Cardiac fibroblast (primary cell): ENCODE data around the gene MRPL37.

Experiments used
- DNase-seq, 2 donors: peaks; one replicate each; pipeline versions ENCODE4 v3.0.0 to v3.0.0-alpha.2; 2010; ENCODE audit warnings: low read depth in 2 of 2
- H3K4me3 ChIP-seq, 2 donors: replicated peaks in 1 of 2; 1 replicate in 1 of 2; 2 replicates in 1 of 2; pipeline ENCODE4 v1.5.1; 2011; ENCODE audit warnings: low read depth in 2 of 2, low read length in 2 of 2, mild to moderate bottlenecking in 2 of 2, moderate library complexity in 1 of 2
- CTCF ChIP-seq: IDR thresholded peaks from one replicate; pipeline ENCODE4 v1.5.1; 2011; ENCODE audit warnings: low read depth, mild to moderate bottlenecking, low read length, inconsistent platforms

MRPL37 gene

DNA sequence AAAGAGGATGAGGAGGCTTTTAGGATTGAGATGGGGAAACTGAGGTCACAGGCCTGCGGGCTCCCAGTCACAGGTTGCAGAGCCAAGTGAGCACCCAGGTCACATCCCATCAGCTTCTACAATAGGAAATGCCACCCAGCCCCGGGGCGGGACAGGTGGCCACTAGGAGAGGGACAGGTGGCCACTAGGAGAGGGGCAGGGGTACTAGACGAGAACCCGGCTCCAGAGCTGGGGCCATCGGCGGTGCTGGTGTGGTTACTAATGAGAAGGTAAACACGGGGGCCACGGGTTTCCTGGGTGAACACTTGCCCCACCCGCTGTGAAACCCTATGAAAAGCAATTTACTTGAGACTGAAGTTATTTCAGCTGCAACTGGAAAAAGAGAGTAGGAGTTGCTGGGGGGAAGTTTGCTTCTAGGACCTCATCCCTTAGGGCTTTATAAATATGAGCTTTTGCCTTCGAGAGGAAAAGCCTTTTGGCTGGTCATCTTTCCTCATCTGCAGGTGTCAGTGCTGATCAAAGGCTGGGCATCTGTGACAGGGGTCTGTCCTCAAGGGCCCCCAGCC is 52.5 kb downstream of the MRPL37 start:
- DNase-seq = no peak
- TF ChIP-seq CTCF = no peak
- no peak overlapping the region for H3K4me3 ChIP-seq

DNA sequence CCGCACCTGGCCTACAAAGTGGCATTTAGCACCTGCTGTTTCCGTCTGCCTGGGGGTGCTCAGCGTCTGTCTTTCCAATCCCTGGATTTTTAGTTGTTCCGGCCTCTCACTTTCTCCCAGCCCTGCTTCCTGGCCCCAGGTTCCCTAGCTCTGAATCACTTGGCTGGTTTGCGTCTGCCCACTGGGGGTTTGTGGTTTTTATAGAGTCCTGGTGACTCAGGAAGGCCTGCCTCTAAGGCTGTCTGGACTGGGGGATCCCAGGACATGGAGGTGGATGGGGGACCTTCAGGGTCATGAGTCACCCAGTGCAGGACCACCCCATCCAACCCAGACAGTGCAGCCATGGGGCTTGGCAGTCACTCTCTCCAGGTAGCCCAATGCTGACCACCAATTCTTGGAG is 53.5 kb downstream of the MRPL37 start:
- peak; percentile 79 to 93 for DNase-seq
- H3K4me3 ChIP-seq = no peak overlapping the region
- TF ChIP-seq CTCF = no peak

GRCh38 chr1:54254055-54254454 is 54.1 kb downstream of the MRPL37 start:
- peak; percentile 53 to 58 for DNase-seq
- H3K4me3 ChIP-seq = no peak overlapping the region
- no peak for TF ChIP-seq CTCF

GRCh38 chr1:54255026-54255702 is 55.2 kb downstream of the MRPL37 start:
- TF ChIP-seq CTCF = no peak
- peak; percentile 20 to 34 for DNase-seq
- H3K4me3 ChIP-seq = no peak overlapping the region

DNA sequence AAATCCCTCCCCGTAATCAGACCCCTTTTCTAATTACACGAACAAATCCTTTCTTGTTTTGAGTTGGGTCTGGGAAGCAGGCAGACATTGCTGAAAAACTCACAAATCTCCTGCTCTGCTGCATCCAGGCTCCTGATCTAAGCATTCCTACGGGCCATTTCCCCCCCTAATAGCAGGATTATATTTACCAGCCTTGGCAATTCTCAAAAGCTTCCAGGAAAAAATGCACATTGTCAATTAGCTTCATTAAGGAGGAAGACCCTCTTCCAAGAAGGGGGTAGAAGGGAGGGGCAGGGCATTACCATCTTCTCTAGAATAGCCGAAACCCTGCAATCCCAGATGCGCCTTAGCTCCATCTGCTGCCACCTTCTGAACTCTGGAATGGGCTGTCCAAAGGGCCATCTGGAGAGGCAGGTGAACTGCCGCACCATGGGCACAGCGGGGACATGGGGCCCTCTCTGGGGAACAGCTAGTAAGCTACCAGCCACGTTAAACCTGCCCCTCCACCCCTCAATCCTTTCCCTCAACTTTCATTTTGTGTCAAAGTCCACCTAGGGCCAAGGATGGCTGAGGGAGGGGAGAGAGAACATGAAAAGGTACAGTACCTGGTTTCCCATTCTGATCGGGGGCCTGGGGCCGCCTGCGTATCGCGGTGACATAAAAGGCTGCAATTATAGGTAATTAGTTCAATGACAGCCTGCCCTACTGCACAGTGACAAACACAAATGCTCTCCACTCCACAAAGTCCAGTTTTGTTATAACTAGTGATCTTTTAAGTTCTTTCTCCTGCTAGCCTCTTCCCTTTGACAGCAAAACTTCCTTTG is 56.8 kb downstream of the MRPL37 start:
- H3K4me3 ChIP-seq = no peak overlapping the region
- no peak for DNase-seq
- TF ChIP-seq CTCF = no peak

DNA sequence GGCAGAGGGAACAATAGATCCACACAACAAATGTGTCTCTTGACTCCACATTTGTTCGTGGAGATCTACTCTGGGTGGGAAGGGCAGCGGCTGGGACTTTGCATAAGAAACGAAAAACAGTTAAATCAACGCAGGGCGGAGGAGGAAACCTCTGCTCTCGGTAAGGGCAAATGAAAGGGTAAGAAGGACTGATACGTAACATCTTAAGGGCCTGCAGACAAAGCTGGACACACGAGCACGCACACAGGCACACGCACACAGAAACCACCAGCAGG is 57.3 kb downstream of the MRPL37 start:
- TF ChIP-seq CTCF = no peak
- no peak for DNase-seq
- no peak overlapping the region for H3K4me3 ChIP-seq
